Neural cell (in vitro differentiated cells): ENCODE results near the gene GJA5. TPM values are rescaled to one million over a fixed set of nuclear protein-coding genes. Genes with fewer than 3 reads are reported as not detected.

Experiments used
- H2AFZ ChIP-seq: fragments of 200-600, 300-800 bp; sonication (generic), shearing (Covaris generic); 2 replicates; pipeline ENCODE4 v1.6.0; 2014; ENCODE audit warnings: low read depth, mild to moderate bottlenecking, antibody characterized with exemption, low read length, moderate library complexity
- H3F3A ChIP-seq: fragments of 200-600 bp; shearing (Covaris generic); 2 replicates; pipeline ENCODE4 v1.6.1; 2016; ENCODE audit warnings: mild to moderate bottlenecking, moderate library complexity, mixed read lengths, antibody characterized with exemption, low read length; ENCODE audit not compliant: insufficient read depth, poor library complexity, severe bottlenecking
- H3K27ac ChIP-seq: fragments of 200-600, 300-800 bp; sonication (generic), shearing (Covaris generic); 2 replicates; pipeline ENCODE4 v1.5.1; 2014; ENCODE audit warnings: mild to moderate bottlenecking, low read length, moderate library complexity
- H3K27me3 ChIP-seq: fragments of 300-800, 200-600 bp; sonication (generic), shearing (Covaris generic); 2 replicates; pipeline ENCODE4 v1.6.0; 2014; ENCODE audit warnings: mild to moderate bottlenecking, low read depth, low read length, moderate library complexity; ENCODE audit not compliant: insufficient read depth
- H3K36me3 ChIP-seq: fragments of 300-800, 200-600 bp; sonication (generic), shearing (Covaris generic); 2 replicates; pipeline ENCODE4 v1.5.1; 2014; ENCODE audit warnings: mild to moderate bottlenecking, antibody characterized with exemption, low read length, moderate library complexity; ENCODE audit not compliant: insufficient read depth
- H3K4me2 ChIP-seq: fragments of 300-800, 200-600 bp; sonication (generic), shearing (Covaris generic); 2 replicates; pipeline ENCODE4 v1.6.0; 2014; ENCODE audit warnings: mild to moderate bottlenecking, low read length
- H3K4me3 ChIP-seq: fragments of 300-800, 200-600 bp; sonication (generic), shearing (Covaris generic); 2 replicates; pipeline ENCODE4 v1.5.1; 2014; ENCODE audit warnings: mild to moderate bottlenecking, low read length, moderate library complexity
- H3K79me2 ChIP-seq: fragments of 200-600 bp; shearing (Covaris generic); replicated peaks from 2 replicates; pipeline ENCODE4 v1.6.0; 2014; ENCODE audit warnings: mild to moderate bottlenecking, low read length, moderate library complexity; ENCODE audit not compliant: insufficient read depth
- H3K9ac ChIP-seq: fragments of 300-800, 200-600 bp; sonication (generic), shearing (Covaris generic); 2 replicates; pipeline ENCODE4 v1.6.1; 2016; ENCODE audit warnings: mild to moderate bottlenecking, low read length, mixed read lengths
- H3K9me2 ChIP-seq: fragments of 200-600 bp; shearing (Covaris generic); 2 replicates; pipeline ENCODE4 v1.6.1; 2016; ENCODE audit warnings: mild to moderate bottlenecking, low read length, mixed read lengths; ENCODE audit not compliant: insufficient read depth
- H3K9me3 ChIP-seq: fragments of 200-600, 300-800 bp; sonication (generic), shearing (Covaris generic); 2 replicates; pipeline ENCODE4 v1.6.1; 2016; ENCODE audit warnings: mild to moderate bottlenecking, mixed run types, low read length, moderate library complexity, mixed read lengths
- H4K20me1 ChIP-seq: fragments of 200-600 bp; shearing (Covaris generic); 2 replicates; pipeline ENCODE4 v1.6.1; 2016; ENCODE audit warnings: mild to moderate bottlenecking, mixed run types; ENCODE audit not compliant: insufficient read depth
- EP300 ChIP-seq: fragments of 450-650 bp; conservative IDR thresholded peaks from 2 replicates; pipeline ENCODE4 v1.6.1; 2014; ENCODE audit warnings: antibody characterized with exemption, mild to moderate bottlenecking, moderate library complexity; ENCODE audit not compliant: poor library complexity, severe bottlenecking
- EZH2 ChIP-seq: fragments of 200-600, 300-800 bp; shearing (Covaris generic), sonication (generic); IDR thresholded peaks from 2 replicates; pipeline ENCODE4 v1.6.1; 2014; ENCODE audit warnings: antibody characterized with exemption, low read length, borderline replicate concordance, mild to moderate bottlenecking; ENCODE audit not compliant: insufficient read depth, poor library complexity, severe bottlenecking
- MXI1 ChIP-seq: fragments of 450-650 bp; conservative IDR thresholded peaks from 2 replicates; pipeline ENCODE4 v1.6.1; 2014; ENCODE audit warnings: antibody characterized with exemption, mild to moderate bottlenecking; ENCODE audit not compliant: poor library complexity, severe bottlenecking
- POLR2AphosphoS5 ChIP-seq: IDR thresholded peaks from 2 replicates; pipeline ENCODE4 v1.6.1; 2012
- RAD21 ChIP-seq: fragments of 450-650 bp; conservative IDR thresholded peaks from 2 replicates; pipeline ENCODE4 v1.6.1; 2014; ENCODE audit warnings: antibody characterized with exemption, mild to moderate bottlenecking, moderate library complexity
- SMC3 ChIP-seq: fragments of 450-650 bp; conservative IDR thresholded peaks from 2 replicates; pipeline ENCODE4 v1.6.1; 2014; ENCODE audit warnings: antibody characterized with exemption, mild to moderate bottlenecking, moderate library complexity; ENCODE audit not compliant: poor library complexity
- TAF1 ChIP-seq: IDR thresholded peaks from 2 replicates; pipeline ENCODE4 v1.6.1; 2012; ENCODE audit warnings: low read depth
- polyA plus RNA-seq: library from polyadenylated mRNA; depleted of rRNA; stranded (reverse); fragments of >200 nt; gene quantifications from 2 replicates; pipeline ENCODE4 v1.2.3, GENCODE V29; 2014
- TF ChIP-seq, protein P1 (sequence below): fragments of 450-650 bp; IDR thresholded peaks from 2 replicates; pipeline ENCODE4 v1.5.1; 2014; ENCODE audit warnings: antibody characterized with exemption, mild to moderate bottlenecking, moderate library complexity; ENCODE audit not compliant: poor library complexity, severe bottlenecking
- TF ChIP-seq, protein P2 (sequence below): IDR thresholded peaks from 2 replicates; pipeline ENCODE4 v1.6.1; 2012; ENCODE audit warnings: borderline replicate concordance

GJA5 gene
- polyA plus RNA-seq, 1 donor from 2014 or later: not detected

DNA sequence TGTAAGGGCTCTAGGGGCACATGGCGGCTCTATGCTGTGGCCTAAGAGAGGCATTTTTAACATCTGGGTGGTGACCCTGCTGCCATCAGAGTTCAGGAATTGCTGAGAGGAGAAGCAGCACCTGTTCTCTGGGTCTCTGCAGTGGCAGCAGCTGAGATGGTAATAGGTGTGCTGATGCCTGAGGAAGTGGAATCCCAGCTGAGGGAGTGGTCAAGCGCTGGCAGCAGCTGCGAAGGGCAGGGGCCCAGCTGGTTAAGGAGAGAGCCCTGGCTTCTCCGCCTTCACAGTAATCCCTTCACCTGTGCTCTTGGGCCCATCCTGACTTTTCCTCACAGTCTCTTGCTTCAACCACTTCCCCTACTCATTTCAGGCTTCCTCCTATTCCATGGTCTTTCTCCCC lies 39.8 kb downstream of the GJA5 start:
- no peaks in the 10 kb centered on the region for H3F3A ChIP-seq
- no peak overlapping the region for H3K4me3 ChIP-seq
- H3K9me3 ChIP-seq: no peaks in the 10 kb centered on the region
- no peak overlapping the region for H3K4me2 ChIP-seq
- no peak overlapping the region for H3K27ac ChIP-seq
- H3K36me3 ChIP-seq: no peaks in the 10 kb centered on the region
- H3K79me2 ChIP-seq: no peaks in the 10 kb centered on the region
- no peaks in the 10 kb centered on the region for H3K27me3 ChIP-seq
- H3K9me2 ChIP-seq: no peaks in the 10 kb centered on the region
- no peak overlapping the region for H3K9ac ChIP-seq
- TF ChIP-seq EP300 (no peak), POLR2AphosphoS5 (no peak), TAF1 (no peak), MXI1 (no peak)
- TF ChIP-seq, protein P1, sequence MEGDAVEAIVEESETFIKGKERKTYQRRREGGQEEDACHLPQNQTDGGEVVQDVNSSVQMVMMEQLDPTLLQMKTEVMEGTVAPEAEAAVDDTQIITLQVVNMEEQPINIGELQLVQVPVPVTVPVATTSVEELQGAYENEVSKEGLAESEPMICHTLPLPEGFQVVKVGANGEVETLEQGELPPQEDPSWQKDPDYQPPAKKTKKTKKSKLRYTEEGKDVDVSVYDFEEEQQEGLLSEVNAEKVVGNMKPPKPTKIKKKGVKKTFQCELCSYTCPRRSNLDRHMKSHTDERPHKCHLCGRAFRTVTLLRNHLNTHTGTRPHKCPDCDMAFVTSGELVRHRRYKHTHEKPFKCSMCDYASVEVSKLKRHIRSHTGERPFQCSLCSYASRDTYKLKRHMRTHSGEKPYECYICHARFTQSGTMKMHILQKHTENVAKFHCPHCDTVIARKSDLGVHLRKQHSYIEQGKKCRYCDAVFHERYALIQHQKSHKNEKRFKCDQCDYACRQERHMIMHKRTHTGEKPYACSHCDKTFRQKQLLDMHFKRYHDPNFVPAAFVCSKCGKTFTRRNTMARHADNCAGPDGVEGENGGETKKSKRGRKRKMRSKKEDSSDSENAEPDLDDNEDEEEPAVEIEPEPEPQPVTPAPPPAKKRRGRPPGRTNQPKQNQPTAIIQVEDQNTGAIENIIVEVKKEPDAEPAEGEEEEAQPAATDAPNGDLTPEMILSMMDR: no peak
- TF ChIP-seq, protein P2, sequence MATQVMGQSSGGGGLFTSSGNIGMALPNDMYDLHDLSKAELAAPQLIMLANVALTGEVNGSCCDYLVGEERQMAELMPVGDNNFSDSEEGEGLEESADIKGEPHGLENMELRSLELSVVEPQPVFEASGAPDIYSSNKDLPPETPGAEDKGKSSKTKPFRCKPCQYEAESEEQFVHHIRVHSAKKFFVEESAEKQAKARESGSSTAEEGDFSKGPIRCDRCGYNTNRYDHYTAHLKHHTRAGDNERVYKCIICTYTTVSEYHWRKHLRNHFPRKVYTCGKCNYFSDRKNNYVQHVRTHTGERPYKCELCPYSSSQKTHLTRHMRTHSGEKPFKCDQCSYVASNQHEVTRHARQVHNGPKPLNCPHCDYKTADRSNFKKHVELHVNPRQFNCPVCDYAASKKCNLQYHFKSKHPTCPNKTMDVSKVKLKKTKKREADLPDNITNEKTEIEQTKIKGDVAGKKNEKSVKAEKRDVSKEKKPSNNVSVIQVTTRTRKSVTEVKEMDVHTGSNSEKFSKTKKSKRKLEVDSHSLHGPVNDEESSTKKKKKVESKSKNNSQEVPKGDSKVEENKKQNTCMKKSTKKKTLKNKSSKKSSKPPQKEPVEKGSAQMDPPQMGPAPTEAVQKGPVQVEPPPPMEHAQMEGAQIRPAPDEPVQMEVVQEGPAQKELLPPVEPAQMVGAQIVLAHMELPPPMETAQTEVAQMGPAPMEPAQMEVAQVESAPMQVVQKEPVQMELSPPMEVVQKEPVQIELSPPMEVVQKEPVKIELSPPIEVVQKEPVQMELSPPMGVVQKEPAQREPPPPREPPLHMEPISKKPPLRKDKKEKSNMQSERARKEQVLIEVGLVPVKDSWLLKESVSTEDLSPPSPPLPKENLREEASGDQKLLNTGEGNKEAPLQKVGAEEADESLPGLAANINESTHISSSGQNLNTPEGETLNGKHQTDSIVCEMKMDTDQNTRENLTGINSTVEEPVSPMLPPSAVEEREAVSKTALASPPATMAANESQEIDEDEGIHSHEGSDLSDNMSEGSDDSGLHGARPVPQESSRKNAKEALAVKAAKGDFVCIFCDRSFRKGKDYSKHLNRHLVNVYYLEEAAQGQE: no peak
- H2AFZ ChIP-seq: no peak overlapping the region
- no peaks in the 10 kb centered on the region for H4K20me1 ChIP-seq

DNA sequence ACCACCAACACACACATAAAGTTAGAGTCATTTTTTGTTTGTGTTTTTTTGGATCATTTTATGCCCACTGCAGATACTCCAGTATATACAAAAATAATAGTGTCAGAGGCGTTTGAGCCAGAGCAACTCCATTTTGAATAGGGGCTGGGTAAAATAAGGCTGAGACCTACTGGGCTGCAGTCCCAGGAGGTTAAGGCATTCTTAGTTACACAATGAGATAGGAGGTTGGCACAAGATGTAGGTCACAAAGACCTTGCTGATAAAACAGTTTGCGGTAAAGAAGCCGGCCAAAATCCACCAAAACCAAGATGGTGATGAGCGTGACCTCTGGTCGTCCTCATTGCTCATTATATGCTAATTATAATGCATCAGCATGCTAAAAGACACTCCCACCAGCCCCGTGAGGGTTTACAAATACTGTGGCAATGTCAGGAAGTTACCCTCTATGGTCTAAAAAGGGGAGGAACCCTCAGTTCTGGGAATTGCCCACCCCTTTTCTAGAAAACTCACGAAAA lies 40.6 kb downstream of the GJA5 start:
- Histone ChIP-seq H3K9ac (no peak overlapping the region), H4K20me1 (no peaks in the 10 kb centered on the region), H3K4me2 (no peak overlapping the region), H3K27ac (no peak overlapping the region), H3K36me3 (no peaks in the 10 kb centered on the region), H3K9me3 (no peaks in the 10 kb centered on the region), H3K79me2 (no peaks in the 10 kb centered on the region), H3K27me3 (no peaks in the 10 kb centered on the region), H2AFZ (no peak overlapping the region), H3F3A (no peaks in the 10 kb centered on the region), H3K4me3 (no peak overlapping the region), H3K9me2 (no peaks in the 10 kb centered on the region)
- TF ChIP-seq TAF1 (no peak), POLR2AphosphoS5 (no peak), RAD21 (no peak), SMC3 (no peak), MXI1 (no peak), EZH2 (no peak), EP300 (no peak)
- TF ChIP-seq, protein P2: no peak
- TF ChIP-seq, protein P1: no peak
